HEK293 (cell line): ENCODE results near the gene SRRM2.

Experiments used
- HIC1 ChIP-seq: fragments of 450-650 bp; formaldehyde crosslinking; IDR thresholded peaks from 2 replicates; pipeline ENCODE4 v1.5.1; 2016; ENCODE audit warnings: missing biosample characterization, missing genetic modification characterization
- HOXA7 ChIP-seq: sonication (generic); formaldehyde crosslinking; IDR thresholded peaks from 2 replicates; pipeline ENCODE4 v1.8.1; 2022; ENCODE audit warnings: missing genetic modification reagents, borderline replicate concordance
- HOXC10 ChIP-seq: sonication (generic); formaldehyde crosslinking; IDR thresholded peaks from 2 replicates; pipeline ENCODE4 v1.8.1; 2023; ENCODE audit warnings: mild to moderate bottlenecking, missing genetic modification reagents
- KLF16 ChIP-seq: fragments of 450-650 bp; formaldehyde crosslinking; IDR thresholded peaks from 2 replicates; pipeline ENCODE4 v1.5.1; 2017; ENCODE audit warnings: missing biosample characterization, missing genetic modification characterization
- KLF17 ChIP-seq: fragments of 450-650 bp; formaldehyde crosslinking; IDR thresholded peaks from 2 replicates; pipeline ENCODE4 v1.5.1; 2016; ENCODE audit warnings: missing biosample characterization, missing genetic modification characterization
- KLF8 ChIP-seq: fragments of 450-650 bp; formaldehyde crosslinking; IDR thresholded peaks from 2 replicates; pipeline ENCODE4 v1.5.1; 2016; ENCODE audit warnings: missing biosample characterization, missing genetic modification characterization
- PATZ1 ChIP-seq: fragments of 450-650 bp; formaldehyde crosslinking; IDR thresholded peaks from 2 replicates; pipeline ENCODE4 v1.5.1; 2016; ENCODE audit warnings: missing biosample characterization, missing genetic modification characterization
- PRDM4 ChIP-seq: fragments of 450-650 bp; formaldehyde crosslinking; IDR thresholded peaks from 2 replicates; pipeline ENCODE4 v1.5.1; 2017; ENCODE audit warnings: missing biosample characterization, missing genetic modification characterization
- TRIM28 ChIP-seq: IDR thresholded peaks from 2 replicates; pipeline ENCODE4 v1.6.1; 2011; ENCODE audit warnings: low read length, control low read depth, borderline replicate concordance
- YY1 ChIP-seq: fragments of 450-650 bp; formaldehyde crosslinking; IDR thresholded peaks from 2 replicates; pipeline ENCODE4 v1.5.1; 2018; ENCODE audit warnings: missing biosample characterization, missing genetic modification characterization
- ZBTB1 ChIP-seq: fragments of 450-650 bp; formaldehyde crosslinking; IDR thresholded peaks from 2 replicates; pipeline ENCODE4 v1.5.1; 2016; ENCODE audit warnings: missing biosample characterization, missing genetic modification characterization
- ZBTB20 ChIP-seq: fragments of 450-650 bp; formaldehyde crosslinking; IDR thresholded peaks from 2 replicates; pipeline ENCODE4 v1.5.1; 2016; ENCODE audit warnings: missing biosample characterization, missing genetic modification characterization
- ZBTB7A ChIP-seq: fragments of 450-650 bp; formaldehyde crosslinking; IDR thresholded peaks from 2 replicates; pipeline ENCODE4 v1.5.1; 2016; ENCODE audit warnings: low read depth, missing biosample characterization, missing genetic modification characterization
- ZFP69B ChIP-seq: fragments of 450-650 bp; formaldehyde crosslinking; IDR thresholded peaks from 2 replicates; pipeline ENCODE4 v1.5.1; 2016; ENCODE audit warnings: missing biosample characterization, missing genetic modification characterization
- ZNF112 ChIP-seq: fragments of 450-650 bp; formaldehyde crosslinking; IDR thresholded peaks from 2 replicates; pipeline ENCODE4 v1.5.0; 2017; ENCODE audit warnings: missing biosample characterization, missing genetic modification characterization
- ZNF138 ChIP-seq: fragments of 450-650 bp; formaldehyde crosslinking; IDR thresholded peaks from 2 replicates; pipeline ENCODE4 v1.5.1; 2016; ENCODE audit warnings: missing biosample characterization, missing genetic modification characterization, borderline replicate concordance
- ZNF174 ChIP-seq: fragments of 450-650 bp; formaldehyde crosslinking; IDR thresholded peaks from 2 replicates; pipeline ENCODE4 v1.5.0; 2017; ENCODE audit warnings: missing biosample characterization, mild to moderate bottlenecking, missing genetic modification characterization
- ZNF18 ChIP-seq: fragments of 450-650 bp; formaldehyde crosslinking; IDR thresholded peaks from 2 replicates; pipeline ENCODE4 v1.5.1; 2016; ENCODE audit warnings: missing biosample characterization, missing genetic modification characterization
- ZNF19 ChIP-seq: fragments of 450-650 bp; formaldehyde crosslinking; IDR thresholded peaks from 2 replicates; pipeline ENCODE4; 2016; ENCODE audit warnings: missing biosample characterization, missing genetic modification characterization, low read depth
- ZNF223 ChIP-seq: fragments of 450-650 bp; formaldehyde crosslinking; IDR thresholded peaks from 2 replicates; pipeline ENCODE4 v1.5.1; 2016; ENCODE audit warnings: missing biosample characterization, missing genetic modification characterization
- ZNF266 ChIP-seq: fragments of 450-650 bp; formaldehyde crosslinking; IDR thresholded peaks from 2 replicates; pipeline ENCODE4 v1.5.1; 2016; ENCODE audit warnings: missing biosample characterization, missing genetic modification characterization, low read depth
- ZNF302 ChIP-seq: fragments of 450-650 bp; formaldehyde crosslinking; IDR thresholded peaks from 2 replicates; pipeline ENCODE4 v1.5.1; 2016; ENCODE audit warnings: missing biosample characterization, missing genetic modification characterization, low read depth
- ZNF391 ChIP-seq: fragments of 450-650 bp; formaldehyde crosslinking; IDR thresholded peaks from 2 replicates; pipeline ENCODE4 v1.5.1; 2016; ENCODE audit warnings: low read depth, missing biosample characterization, missing genetic modification characterization, borderline replicate concordance
- ZNF426 ChIP-seq: fragments of 450-650 bp; formaldehyde crosslinking; IDR thresholded peaks from 2 replicates; pipeline ENCODE4 v1.5.1; 2017; ENCODE audit warnings: missing biosample characterization, missing genetic modification characterization, mild to moderate bottlenecking, inconsistent platforms, moderate library complexity
- ZNF48 ChIP-seq: fragments of 450-650 bp; formaldehyde crosslinking; IDR thresholded peaks from 2 replicates; pipeline ENCODE4 v1.5.1; 2016; ENCODE audit warnings: missing biosample characterization, missing genetic modification characterization
- ZNF513 ChIP-seq: fragments of 450-650 bp; IDR thresholded peaks from 2 replicates; pipeline ENCODE4 v1.5.1; 2018; ENCODE audit warnings: missing biosample characterization, missing genetic modification characterization
- ZNF585B ChIP-seq: fragments of 450-650 bp; formaldehyde crosslinking; IDR thresholded peaks from 2 replicates; pipeline ENCODE4 v1.5.1; 2016; ENCODE audit warnings: missing biosample characterization, missing genetic modification characterization
- ZNF600 ChIP-seq: fragments of 450-650 bp; formaldehyde crosslinking; IDR thresholded peaks from 2 replicates; pipeline ENCODE4 v1.5.1; 2016; ENCODE audit warnings: missing biosample characterization, missing genetic modification characterization
- ZNF629 ChIP-seq: fragments of 450-650 bp; formaldehyde crosslinking; IDR thresholded peaks from 2 replicates; pipeline ENCODE4 v1.5.1; 2017; ENCODE audit warnings: missing biosample characterization, missing genetic modification characterization
- ZNF677 ChIP-seq: fragments of 450-650 bp; IDR thresholded peaks from 2 replicates; pipeline ENCODE4 v1.5.0; 2018; ENCODE audit warnings: missing biosample characterization, mild to moderate bottlenecking, missing genetic modification characterization, moderate library complexity
- ZNF791 ChIP-seq: fragments of 450-650 bp; formaldehyde crosslinking; IDR thresholded peaks from 2 replicates; pipeline ENCODE4 v1.5.1; 2016; ENCODE audit warnings: missing biosample characterization, missing genetic modification characterization
- ZNF837 ChIP-seq: fragments of 450-650 bp; formaldehyde crosslinking; IDR thresholded peaks from 2 replicates; pipeline ENCODE4 v1.5.1; 2016; ENCODE audit warnings: missing biosample characterization, missing genetic modification characterization

SRRM2 gene

GRCh38 chr16:2799859-2800226 is 47.4 kb downstream of the SRRM2 start (continued):
- TF ChIP-seq HOXC10 (CRISPR knock-in tag) (no peak), ZNF791 (no peak), ZNF677 (tag by site-specific recombination) (no peak), ZBTB7A (no peak), KLF16 (no peak), ZNF138 (tag by site-specific recombination) (no peak), ZNF513 (tag by site-specific recombination) (no peak), ZNF600 (peak; percentile 98), YY1 (tag by site-specific recombination) (no peak), ZNF18 (tag by site-specific recombination) (peak; percentile 68), HOXA7 (CRISPR knock-in tag) (no peak), PATZ1 (peak; percentile 46), HIC1 (0 out of 2 replicates have a peak, but pooled peaks have one; percentile 45), ZNF48 (tag by site-specific recombination) (no peak), ZNF302 (tag by site-specific recombination) (no peak), ZNF19 (tag by site-specific recombination) (no peak), PRDM4 (tag by site-specific recombination) (0 out of 2 replicates have a peak, but pooled peaks have one; percentile 32), ZNF837 (no peak), ZNF223 (no peak), ZNF174 (no peak), ZNF585B (no peak), ZNF266 (tag by site-specific recombination) (no peak), ZNF426 (no peak), KLF8 (tag by site-specific recombination) (no peak; the same call in 1 of the 2 replicates), ZBTB20 (tag by site-specific recombination) (no peak), ZNF391 (peak; percentile 59; the same call in 1 of the 2 replicates), TRIM28 (peak; percentile 95), ZBTB1 (peak; percentile 86; the same call in 1 of the 2 replicates), ZNF629 (tag by site-specific recombination) (peak; percentile 96), ZFP69B (no peak), ZNF112 (tag by site-specific recombination) (no peak), KLF17 (tag by site-specific recombination) (peak; percentile 99)
